ENCODE data around the gene FZD4. TPM values are rescaled to one million over a fixed set of nuclear protein-coding genes. Genes with fewer than 3 reads are reported as not detected.

FZD4 gene
- total and polyA plus RNA-seq, 2 experiments from 2014 or later = 7.7 to 18.9 TPM

- H3K4me1 ChIP-seq (ENCODE audit: insufficient read depth) = no peaks in the 10 kb centered on the region
- 98% methylated on average over 5 of the region's 5 CpGs for WGBS (ENCODE audit: low lambda C conversion rate, missing lambda C conversion rate)
- TF ChIP-seq CTCF (IDR thresholded peaks at IDR 0.05; ENCODE audit: poor library complexity) (no peak), EZH2phosphoT487 (IDR thresholded peaks at IDR 0.05; ENCODE audit: low read depth, severe bottlenecking, unreplicated experiment) (no peak), EZH2 (IDR thresholded peaks at IDR 0.05; ENCODE audit: borderline replicate concordance) (no peak)
These were observed 36.1 kb upstream of the FZD4 start for GRCh38 chr11:86991341-86991740.

GRCh38 chr11:86990515-86990914, 35.3 kb upstream of the FZD4 start:
- H3K4me3 ChIP-seq = no peak overlapping the region
- H3K9me2 ChIP-seq (replicated peaks; ENCODE audit: insufficient read depth) = no peaks in the 10 kb centered on the region
- no peaks in the 10 kb centered on the region for H3K79me2 ChIP-seq
- peak; percentile 29 for DNase-seq (ENCODE audit: low spot score)
- H3K9me3 ChIP-seq (ENCODE audit: low read depth) = no peaks in the 10 kb centered on the region
- no peaks in the 10 kb centered on the region for H3K36me3 ChIP-seq (replicated peaks; ENCODE audit: insufficient read depth, low read depth)
- TF ChIP-seq CTCF (IDR thresholded peaks at IDR 0.05; ENCODE audit: poor library complexity) (no peak), EZH2 (IDR thresholded peaks at IDR 0.05; ENCODE audit: borderline replicate concordance) (no peak), EZH2phosphoT487 (IDR thresholded peaks at IDR 0.05; ENCODE audit: low read depth, severe bottlenecking, unreplicated experiment) (no peak)
- H3K4me1 ChIP-seq (ENCODE audit: insufficient read depth) = no peaks in the 10 kb centered on the region
- H3K4me2 ChIP-seq = no peak overlapping the region
- H4K20me1 ChIP-seq (ENCODE audit: insufficient read depth, poor library complexity, severe bottlenecking) = no peaks in the 10 kb centered on the region
- H2AFZ ChIP-seq = no peak overlapping the region
- H3K27ac ChIP-seq = no peak overlapping the region
- H3K27me3 ChIP-seq = no peaks in the 10 kb centered on the region
- 23% methylated on average over 3 of the region's 3 CpGs for WGBS (ENCODE audit: low lambda C conversion rate, missing lambda C conversion rate)

More at GRCh38 chr11:86991341-86991740, 36.1 kb upstream of the FZD4 start:
- Histone ChIP-seq H3K27me3 (no peaks in the 10 kb centered on the region), H3K9me2 (replicated peaks; ENCODE audit: insufficient read depth) (no peaks in the 10 kb centered on the region), H3K36me3 (replicated peaks; ENCODE audit: insufficient read depth, low read depth) (no peaks in the 10 kb centered on the region), H3K79me2 (no peaks in the 10 kb centered on the region), H2AFZ (no peak overlapping the region), H3K4me3 (no peak overlapping the region), H3K9me3 (ENCODE audit: low read depth) (no peaks in the 10 kb centered on the region), H3K27ac (no peak overlapping the region), H3K4me2 (no peak overlapping the region), H4K20me1 (ENCODE audit: insufficient read depth, poor library complexity, severe bottlenecking) (no peaks in the 10 kb centered on the region)
- DNase-seq (ENCODE audit: low spot score) = no peak

GRCh38 chr11:86990031-86990430, 34.8 kb upstream of the FZD4 start:
- H3K4me1 ChIP-seq (ENCODE audit: insufficient read depth) = no peaks in the 10 kb centered on the region
- no peaks in the 10 kb centered on the region for H3K9me2 ChIP-seq (replicated peaks; ENCODE audit: insufficient read depth)
- H3K27me3 ChIP-seq = no peaks in the 10 kb centered on the region
- H3K4me3 ChIP-seq = no peak overlapping the region
- no peaks in the 10 kb centered on the region for H3K79me2 ChIP-seq
- H3K9me3 ChIP-seq (ENCODE audit: low read depth) = no peaks in the 10 kb centered on the region
- WGBS (ENCODE audit: low lambda C conversion rate, missing lambda C conversion rate) = 68% methylated on average over 1 of the region's 1 CpG
- DNase-seq (ENCODE audit: low spot score) = no peak
- no peaks in the 10 kb centered on the region for H3K36me3 ChIP-seq (replicated peaks; ENCODE audit: insufficient read depth, low read depth)
- H2AFZ ChIP-seq = no peak overlapping the region
- H3K4me2 ChIP-seq = no peak overlapping the region
- no peak for TF ChIP-seq CTCF (IDR thresholded peaks at IDR 0.05; ENCODE audit: poor library complexity)
- TF ChIP-seq EZH2phosphoT487 (IDR thresholded peaks at IDR 0.05; ENCODE audit: low read depth, severe bottlenecking, unreplicated experiment) = no peak
- no peak for TF ChIP-seq EZH2 (IDR thresholded peaks at IDR 0.05; ENCODE audit: borderline replicate concordance)
- H3K27ac ChIP-seq = no peak overlapping the region
- H4K20me1 ChIP-seq (ENCODE audit: insufficient read depth, poor library complexity, severe bottlenecking) = no peaks in the 10 kb centered on the region
